ENCODE data around the gene MEOX1.

The MEOX1 gene

DNA sequence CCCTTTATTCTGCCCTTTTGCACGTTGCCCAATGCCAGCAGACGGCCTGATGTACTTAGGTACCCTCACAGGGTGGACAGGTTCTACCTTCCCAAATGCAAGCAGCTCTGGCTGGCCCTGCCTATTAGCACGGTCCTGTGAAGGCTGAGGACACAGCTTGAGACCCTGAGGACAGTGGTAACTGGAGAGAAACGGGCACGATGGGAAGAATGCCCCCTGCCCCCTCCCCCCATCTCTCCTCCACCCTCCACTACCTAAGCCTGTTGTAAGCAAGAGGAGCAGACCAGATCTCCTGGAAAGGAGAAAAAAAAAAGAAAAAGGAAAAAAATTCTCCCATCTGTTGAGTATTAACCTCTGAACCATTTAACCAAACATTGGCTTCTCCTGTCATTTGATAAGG lies 34.1 kb downstream of the MEOX1 start:
- H3K4me3 ChIP-seq (ENCODE audit: low read depth, low read length): no peak overlapping the region
- TF ChIP-seq POLR2A (IDR thresholded peaks at IDR 0.05; ENCODE audit: extremely low read depth, insufficient read length): no peak
- TF ChIP-seq, protein P1, sequence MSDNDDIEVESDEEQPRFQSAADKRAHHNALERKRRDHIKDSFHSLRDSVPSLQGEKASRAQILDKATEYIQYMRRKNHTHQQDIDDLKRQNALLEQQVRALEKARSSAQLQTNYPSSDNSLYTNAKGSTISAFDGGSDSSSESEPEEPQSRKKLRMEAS (IDR thresholded peaks at IDR 0.05; ENCODE audit: low read depth, low read length): no peak
- TF ChIP-seq MYC (IDR thresholded peaks at IDR 0.05; ENCODE audit: low read depth, low read length): no peak
- TF ChIP-seq, protein P2, sequence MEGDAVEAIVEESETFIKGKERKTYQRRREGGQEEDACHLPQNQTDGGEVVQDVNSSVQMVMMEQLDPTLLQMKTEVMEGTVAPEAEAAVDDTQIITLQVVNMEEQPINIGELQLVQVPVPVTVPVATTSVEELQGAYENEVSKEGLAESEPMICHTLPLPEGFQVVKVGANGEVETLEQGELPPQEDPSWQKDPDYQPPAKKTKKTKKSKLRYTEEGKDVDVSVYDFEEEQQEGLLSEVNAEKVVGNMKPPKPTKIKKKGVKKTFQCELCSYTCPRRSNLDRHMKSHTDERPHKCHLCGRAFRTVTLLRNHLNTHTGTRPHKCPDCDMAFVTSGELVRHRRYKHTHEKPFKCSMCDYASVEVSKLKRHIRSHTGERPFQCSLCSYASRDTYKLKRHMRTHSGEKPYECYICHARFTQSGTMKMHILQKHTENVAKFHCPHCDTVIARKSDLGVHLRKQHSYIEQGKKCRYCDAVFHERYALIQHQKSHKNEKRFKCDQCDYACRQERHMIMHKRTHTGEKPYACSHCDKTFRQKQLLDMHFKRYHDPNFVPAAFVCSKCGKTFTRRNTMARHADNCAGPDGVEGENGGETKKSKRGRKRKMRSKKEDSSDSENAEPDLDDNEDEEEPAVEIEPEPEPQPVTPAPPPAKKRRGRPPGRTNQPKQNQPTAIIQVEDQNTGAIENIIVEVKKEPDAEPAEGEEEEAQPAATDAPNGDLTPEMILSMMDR (IDR thresholded peaks at IDR 0.05; ENCODE audit: low read depth, low read length): no peak
- DNase-seq (ENCODE audit: low read depth): no peak

DNA sequence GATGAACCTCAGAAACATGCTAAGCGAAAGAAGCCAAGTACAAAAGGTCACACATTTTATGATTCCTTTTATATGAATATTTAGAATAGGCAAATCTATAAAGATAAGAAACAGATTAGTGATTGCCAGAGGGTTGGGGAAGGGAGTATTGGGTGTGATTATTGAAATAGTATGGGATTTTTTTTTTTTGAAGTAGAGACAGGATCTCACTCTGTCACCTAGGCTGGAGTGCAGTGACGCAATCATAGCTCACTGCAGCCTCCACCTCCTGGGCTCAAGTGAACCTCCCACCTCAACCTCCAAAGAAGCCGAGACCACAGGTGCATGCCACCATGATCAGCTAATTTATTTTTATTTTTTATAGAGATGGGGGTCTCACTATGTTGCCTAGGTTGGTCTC lies 35.7 kb downstream of the MEOX1 start:
- TF ChIP-seq, protein P2 (IDR thresholded peaks at IDR 0.05; ENCODE audit: low read depth, low read length): no peak
- TF ChIP-seq POLR2A (IDR thresholded peaks at IDR 0.05; ENCODE audit: extremely low read depth, insufficient read length) (no peak), MYC (IDR thresholded peaks at IDR 0.05; ENCODE audit: low read depth, low read length) (no peak)
- TF ChIP-seq, protein P1 (IDR thresholded peaks at IDR 0.05; ENCODE audit: low read depth, low read length): no peak
- H3K4me3 ChIP-seq (ENCODE audit: low read depth, low read length): no peak overlapping the region
- no peak for DNase-seq (ENCODE audit: low read depth)

DNA sequence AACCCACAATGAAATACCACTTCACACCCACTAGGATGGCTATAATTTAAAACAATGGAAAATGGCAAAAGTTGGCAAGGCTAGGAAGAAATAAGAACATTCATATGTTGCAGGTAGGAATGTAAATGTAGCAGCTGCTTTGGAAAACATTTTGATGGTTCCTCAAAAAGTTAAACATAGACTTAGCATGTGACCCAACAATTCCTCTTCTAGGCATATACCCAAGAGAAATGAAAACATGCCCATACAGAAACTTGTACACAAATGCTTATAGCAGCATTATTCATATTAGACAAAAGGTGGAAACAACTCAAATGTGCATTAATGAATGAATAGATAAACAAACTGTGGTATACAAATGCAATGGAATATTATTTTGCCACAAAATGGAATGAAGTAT lies 36.1 kb downstream of the MEOX1 start:
- H3K4me3 ChIP-seq (ENCODE audit: low read depth, low read length): no peak overlapping the region
- no peak for DNase-seq (ENCODE audit: low read depth)
- TF ChIP-seq, protein P2 (IDR thresholded peaks at IDR 0.05; ENCODE audit: low read depth, low read length): no peak
- TF ChIP-seq MYC (IDR thresholded peaks at IDR 0.05; ENCODE audit: low read depth, low read length) (no peak), POLR2A (IDR thresholded peaks at IDR 0.05; ENCODE audit: extremely low read depth, insufficient read length) (no peak)
- TF ChIP-seq, protein P1 (IDR thresholded peaks at IDR 0.05; ENCODE audit: low read depth, low read length): no peak

DNA sequence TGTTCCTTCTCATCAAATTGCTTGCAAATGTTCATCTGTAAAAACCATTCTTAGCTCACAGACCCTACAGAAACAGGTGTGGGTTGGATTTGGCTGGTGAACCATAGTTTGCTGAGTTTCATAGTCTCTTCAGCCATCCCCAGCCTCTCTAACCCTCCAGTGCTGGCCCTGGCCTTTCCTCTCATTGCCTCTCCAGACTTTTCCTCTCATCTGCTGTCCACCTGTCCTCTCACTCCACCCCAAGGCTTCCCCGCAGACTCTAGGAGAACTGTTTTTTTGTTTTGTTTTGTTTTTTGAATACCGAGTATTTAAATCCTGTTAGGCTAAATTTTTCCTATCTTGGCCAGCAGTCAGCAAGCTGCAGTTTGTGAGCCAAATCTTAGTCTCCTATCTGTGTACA lies 41.1 kb downstream of the MEOX1 start:
- TF ChIP-seq, protein P1 (IDR thresholded peaks at IDR 0.05; ENCODE audit: low read depth, low read length): no peak
- no peak for TF ChIP-seq MYC (IDR thresholded peaks at IDR 0.05; ENCODE audit: low read depth, low read length)
- no peak for TF ChIP-seq POLR2A (IDR thresholded peaks at IDR 0.05; ENCODE audit: extremely low read depth, insufficient read length)
- TF ChIP-seq, protein P2 (IDR thresholded peaks at IDR 0.05; ENCODE audit: low read depth, low read length): no peak
- DNase-seq (ENCODE audit: low read depth): no peak

DNA sequence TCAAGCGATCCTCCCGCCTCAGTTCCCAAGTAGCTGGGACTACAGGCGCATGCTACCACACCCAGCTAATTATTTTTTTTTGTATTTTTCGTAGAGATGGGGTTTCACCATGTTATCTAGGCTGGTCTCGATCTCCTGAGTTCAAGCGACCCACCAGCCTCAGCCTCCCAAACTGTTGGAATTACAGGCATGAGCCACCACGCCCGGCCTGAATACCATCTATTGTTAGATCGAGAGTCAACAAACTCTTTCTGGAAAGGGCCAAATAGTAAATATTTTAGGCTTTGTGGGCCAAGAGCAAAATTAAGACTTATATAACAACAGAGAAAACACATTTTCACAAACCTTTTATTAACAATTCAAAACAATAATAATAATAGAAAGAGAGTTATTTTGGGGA lies 41.6 kb downstream of the MEOX1 start:
- no peak overlapping the region for H3K4me3 ChIP-seq (ENCODE audit: low read depth, low read length)
- TF ChIP-seq MYC (IDR thresholded peaks at IDR 0.05; ENCODE audit: low read depth, low read length): no peak
- TF ChIP-seq, protein P2 (IDR thresholded peaks at IDR 0.05; ENCODE audit: low read depth, low read length): no peak
- no peak for TF ChIP-seq POLR2A (IDR thresholded peaks at IDR 0.05; ENCODE audit: extremely low read depth, insufficient read length)
- TF ChIP-seq, protein P1 (IDR thresholded peaks at IDR 0.05; ENCODE audit: low read depth, low read length): no peak
- DNase-seq (ENCODE audit: low read depth): no peak

More for the DNA sequence above, 41.1 kb downstream of the MEOX1 start:
- H3K4me3 ChIP-seq (ENCODE audit: low read depth, low read length): no peak overlapping the region

DNA sequence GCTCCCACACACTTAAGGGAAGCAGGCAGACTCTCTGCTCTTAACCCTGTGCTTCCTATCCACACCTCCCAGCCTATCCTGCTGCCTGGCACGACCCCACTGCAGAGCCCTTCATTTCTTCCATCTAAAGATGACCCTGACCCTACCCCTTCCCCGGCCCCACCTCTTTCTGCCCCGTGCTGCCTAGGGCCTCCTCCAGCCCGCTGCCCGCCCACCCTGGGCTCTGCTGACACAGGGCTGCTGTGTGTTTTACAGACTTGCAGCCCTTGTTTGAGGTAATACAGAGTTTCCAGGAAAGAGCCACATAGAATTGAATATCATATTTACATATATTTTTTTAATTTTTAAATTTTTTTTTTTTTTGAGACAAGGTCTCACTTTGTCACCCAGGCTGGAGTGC lies 42.0 kb downstream of the MEOX1 start:
- no peak overlapping the region for H3K4me3 ChIP-seq (ENCODE audit: low read depth, low read length)
- DNase-seq (ENCODE audit: low read depth): no peak
- TF ChIP-seq, protein P1 (IDR thresholded peaks at IDR 0.05; ENCODE audit: low read depth, low read length): no peak
- TF ChIP-seq MYC (IDR thresholded peaks at IDR 0.05; ENCODE audit: low read depth, low read length): no peak

All from NB4 (cell line).